HG03280 (cell line): Measurements from ENCODE around the gene CARHSP1.
"Not testable (repeated sequence)": the region's sequence is repeated elsewhere in the genome, so short reads cannot be mapped to it uniquely, and the experiment has no call there.

Experiments used
- ATAC-seq: cut with Tn5 transposase; IDR thresholded peaks from one replicate; pipeline ENCODE4 v1.9.1; 2021; ENCODE audit warnings: mild to moderate bottlenecking, moderate library complexity; ENCODE audit not compliant: unreplicated experiment

CARHSP1 gene

GRCh38 chr16:8858994-8859912 lies 9.6 kb downstream of the CARHSP1 start:
- ATAC-seq = no peak

GRCh38 chr16:8855972-8856371 lies 12.8 kb downstream of the CARHSP1 start:
- no peak for ATAC-seq

GRCh38 chr16:8855051-8855786 lies 13.6 kb downstream of the CARHSP1 start:
- ATAC-seq = no peak

DNA sequence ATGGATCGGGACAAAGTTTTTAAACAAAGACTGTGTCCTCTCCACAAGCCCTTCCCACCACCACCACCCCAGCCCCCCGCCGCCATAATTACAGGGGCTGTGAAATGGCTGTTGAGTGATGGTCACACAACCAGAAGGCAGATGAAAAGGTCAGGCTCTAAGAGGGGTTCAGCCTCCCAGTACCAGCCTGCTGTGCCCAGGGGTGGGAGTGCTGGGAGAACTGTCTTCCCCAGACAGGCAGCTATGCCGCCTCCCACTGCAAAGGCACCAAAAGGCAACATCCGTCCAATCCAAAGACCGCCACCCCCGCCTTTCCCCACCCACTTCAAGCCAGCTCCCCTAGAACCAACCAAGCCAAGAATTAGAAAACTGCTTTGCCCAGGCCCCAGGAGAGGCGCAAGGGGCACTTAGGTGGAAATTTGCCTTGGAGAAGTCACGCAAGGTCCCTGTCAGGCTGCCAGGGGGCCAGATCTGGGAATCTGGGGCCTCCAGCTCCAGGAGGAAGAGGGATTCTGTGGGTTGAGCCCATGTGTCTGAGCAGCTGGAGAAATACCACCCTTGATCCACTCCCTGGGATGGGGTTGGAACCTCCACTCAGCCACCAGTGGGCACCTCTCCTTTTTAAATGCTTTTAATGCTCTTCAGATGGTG lies 14.4 kb downstream of the CARHSP1 start:
- no peak for ATAC-seq

- ATAC-seq = no peak
Observed at GRCh38 chr16:8853611-8854010, 15.2 kb downstream of the CARHSP1 start.

- ATAC-seq = no peak
Observed at GRCh38 chr16:8853150-8853549, 15.7 kb downstream of the CARHSP1 start.

- no peak for ATAC-seq
Observed at GRCh38 chr16:8852534-8852933, 16.3 kb downstream of the CARHSP1 start.

GRCh38 chr16:8851761-8852403 lies 16.9 kb downstream of the CARHSP1 start:
- ATAC-seq = no peak

DNA sequence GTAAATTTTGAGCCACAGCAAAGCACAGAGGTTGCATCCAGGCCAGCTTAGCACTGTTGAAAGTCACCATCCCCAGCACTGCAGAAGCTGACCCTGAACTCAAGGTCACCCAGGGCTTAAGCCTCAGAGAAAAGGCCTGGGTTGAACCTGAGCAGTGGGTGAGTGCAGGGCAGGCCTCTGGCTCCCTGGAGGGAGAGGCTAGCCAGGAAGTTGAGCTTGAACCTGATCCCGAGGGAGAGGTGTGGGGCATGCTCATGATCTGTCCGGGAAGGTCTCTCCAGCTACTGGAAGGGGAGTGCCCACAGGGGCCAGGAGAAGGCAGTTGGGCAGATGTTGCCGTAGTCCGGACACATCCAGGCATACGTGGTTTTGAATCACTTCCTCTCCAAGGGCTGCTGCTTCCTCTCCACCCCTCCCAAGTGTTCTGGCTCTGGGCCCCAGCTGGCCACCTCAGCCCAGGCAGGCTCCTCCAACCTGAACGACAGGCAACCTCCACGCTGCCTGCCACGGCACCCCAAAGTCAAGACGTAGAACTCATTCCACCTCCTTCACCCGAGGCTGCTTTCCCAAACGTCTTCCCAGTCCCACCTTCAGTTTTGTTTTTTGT lies 18.4 kb downstream of the CARHSP1 start:
- ATAC-seq = no peak

GRCh38 chr16:8849411-8850011 lies 19.3 kb downstream of the CARHSP1 start:
- ATAC-seq = no peak

- ATAC-seq = no peak
Observed at GRCh38 chr16:8848939-8849391, 19.8 kb downstream of the CARHSP1 start.

- no peak for ATAC-seq
Observed at GRCh38 chr16:8848231-8848938, 20.4 kb downstream of the CARHSP1 start.

DNA sequence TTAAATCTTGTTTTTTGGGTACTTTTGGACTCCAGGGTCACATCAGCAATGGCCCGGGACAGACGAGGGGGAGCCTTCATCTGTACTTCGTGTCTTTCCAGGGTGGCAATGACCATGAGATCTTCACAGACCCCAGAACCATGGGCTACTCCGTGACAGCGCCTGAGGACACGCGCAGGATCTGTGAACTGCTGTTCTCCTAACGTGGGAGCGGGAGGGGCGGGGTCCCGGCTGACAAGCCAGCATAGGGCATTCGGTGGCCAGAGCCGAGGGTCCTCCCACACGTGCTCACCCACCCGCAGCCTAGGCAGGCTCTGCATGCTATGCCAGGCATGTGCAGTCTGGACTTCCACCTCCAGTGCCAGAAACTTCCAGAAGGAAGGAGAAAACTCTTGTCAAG lies 21.2 kb downstream of the CARHSP1 start:
- ATAC-seq = no peak

- no peak for ATAC-seq
Observed at GRCh38 chr16:8847145-8847544, 21.7 kb downstream of the CARHSP1 start.

- ATAC-seq = no peak
Observed at GRCh38 chr16:8846401-8846932, 22.3 kb downstream of the CARHSP1 start.

GRCh38 chr16:8845699-8846298 lies 23.0 kb downstream of the CARHSP1 start:
- ATAC-seq = no peak

GRCh38 chr16:8843296-8843695 lies 25.5 kb downstream of the CARHSP1 start:
- not testable (repeated sequence) for ATAC-seq

DNA sequence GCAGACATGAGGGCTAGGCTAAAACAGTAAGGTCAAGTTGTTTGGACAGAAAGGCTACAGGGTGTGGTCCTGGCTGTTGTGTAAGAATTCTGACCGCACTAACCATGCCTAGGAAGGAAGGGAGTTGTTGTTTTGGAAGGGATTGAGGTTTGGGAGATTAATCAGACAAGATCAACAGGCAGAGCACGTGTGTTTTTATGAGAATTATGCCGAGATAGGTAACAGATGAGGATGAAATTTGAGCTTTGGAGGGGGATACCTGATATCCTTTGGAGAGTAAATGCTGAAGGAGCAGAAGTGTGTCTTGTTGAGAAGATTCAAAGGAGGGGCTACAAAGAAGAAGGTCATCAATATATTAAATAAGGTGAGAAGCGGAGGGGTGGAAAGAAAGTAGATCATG lies 26.8 kb downstream of the CARHSP1 start:
- not testable (repeated sequence) for ATAC-seq

GRCh38 chr16:8837594-8837993 lies 31.2 kb downstream of the CARHSP1 start:
- not testable (repeated sequence) for ATAC-seq
